Measurements from ENCODE around the gene RSRC1.
"Not testable (repeated sequence)": the region's sequence is repeated elsewhere in the genome, so short reads cannot be mapped to it uniquely, and the experiment has no call there.

Gene RSRC1

GRCh38 chr3:158458464-158458863 is 348.6 kb downstream of the RSRC1 start:
- no peak for DNase-seq (ENCODE audit: low read depth in 2 of 2)

- no peak for DNase-seq (ENCODE audit: low read depth in 2 of 2)
These were observed 351.0 kb downstream of the RSRC1 start for GRCh38 chr3:158460926-158461325.

GRCh38 chr3:158463556-158463955 is 353.7 kb downstream of the RSRC1 start:
- no peak for DNase-seq (ENCODE audit: low read depth in 2 of 2)

- no peak for DNase-seq (ENCODE audit: low read depth in 2 of 2)
These were observed 355.2 kb downstream of the RSRC1 start for GRCh38 chr3:158465074-158465473.

GRCh38 chr3:158470944-158471638 is 361.2 kb downstream of the RSRC1 start:
- no peak for DNase-seq (ENCODE audit: low read depth in 2 of 2)

- no peak for DNase-seq (ENCODE audit: low read depth in 2 of 2)
These were observed 361.9 kb downstream of the RSRC1 start for GRCh38 chr3:158471639-158472294.

GRCh38 chr3:158479051-158479450 is 369.2 kb downstream of the RSRC1 start:
- DNase-seq (ENCODE audit: low read depth in 2 of 2), result no peak

GRCh38 chr3:158483701-158484235 is 373.9 kb downstream of the RSRC1 start:
- DNase-seq (ENCODE audit: low read depth in 2 of 2), result no peak

- no peak for DNase-seq (ENCODE audit: low read depth in 2 of 2)
These were observed 376.3 kb downstream of the RSRC1 start for GRCh38 chr3:158486200-158486599.

GRCh38 chr3:158488670-158489069 is 378.8 kb downstream of the RSRC1 start:
- DNase-seq (ENCODE audit: low read depth in 2 of 2), result no peak

GRCh38 chr3:158489181-158489580 is 379.3 kb downstream of the RSRC1 start:
- DNase-seq (ENCODE audit: low read depth in 2 of 2), result no peak

- no peak for DNase-seq (ENCODE audit: low read depth in 2 of 2)
These were observed 382.1 kb downstream of the RSRC1 start for GRCh38 chr3:158491968-158492367.

GRCh38 chr3:158492685-158493084 is 382.8 kb downstream of the RSRC1 start:
- DNase-seq (ENCODE audit: low read depth in 2 of 2), result no peak

- no peak for DNase-seq (ENCODE audit: low read depth in 2 of 2)
These were observed 384.0 kb downstream of the RSRC1 start for GRCh38 chr3:158493931-158494330.

- DNase-seq (ENCODE audit: low read depth in 2 of 2), result no peak
These were observed 384.8 kb downstream of the RSRC1 start for GRCh38 chr3:158494673-158495072.

GRCh38 chr3:158495398-158495902 is 385.6 kb downstream of the RSRC1 start:
- not testable (repeated sequence) for DNase-seq (ENCODE audit: low read depth in 2 of 2)

- DNase-seq (ENCODE audit: low read depth in 2 of 2), result no peak
These were observed 395.2 kb downstream of the RSRC1 start for GRCh38 chr3:158505117-158505516.

GRCh38 chr3:158506456-158506855 is 396.6 kb downstream of the RSRC1 start:
- DNase-seq (ENCODE audit: low read depth in 2 of 2), result no peak

- no peak for DNase-seq (ENCODE audit: low read depth in 2 of 2)
These were observed 398.6 kb downstream of the RSRC1 start for GRCh38 chr3:158508481-158508880.

GRCh38 chr3:158509891-158510290 is 400.0 kb downstream of the RSRC1 start:
- no peak for DNase-seq (ENCODE audit: low read depth in 2 of 2)

- DNase-seq (ENCODE audit: low read depth in 2 of 2), result not testable (repeated sequence)
These were observed 406.8 kb downstream of the RSRC1 start for GRCh38 chr3:158516729-158517128.

- no peak for DNase-seq (ENCODE audit: low read depth in 2 of 2)
These were observed 409.9 kb downstream of the RSRC1 start for GRCh38 chr3:158519776-158520175.

- no peak for DNase-seq (ENCODE audit: low read depth in 2 of 2)
These were observed 410.5 kb downstream of the RSRC1 start for GRCh38 chr3:158520433-158520832.

Measured in activated CD4-positive, alpha-beta T cell treated with anti-CD3 and anti-CD28 coated beads for 24 hours (primary cell).